HFFc6 (cell line): ENCODE data around the gene APBB2. TPM values are rescaled to one million over a fixed set of nuclear protein-coding genes. Genes with fewer than 3 reads are reported as not detected.

Source experiments
- DNase-seq: peaks from one replicate; pipeline ENCODE4 v3.0.0-alpha.2; 2018
- H3K27ac Mint-ChIP-seq: 2 replicates; pipeline ENCODE4 v1.8.0; 2020; ENCODE audit warnings: mild to moderate bottlenecking, mixed read lengths
- H3K27me3 Mint-ChIP-seq: 2 replicates; pipeline ENCODE4 v1.8.0; 2021; ENCODE audit warnings: mild to moderate bottlenecking, moderate library complexity, mixed read lengths; ENCODE audit not compliant: insufficient read depth
- H3K36me3 Mint-ChIP-seq: 2 replicates; pipeline ENCODE4 v1.8.0; 2021; ENCODE audit warnings: low read depth, mixed read lengths
- H3K4me1 Mint-ChIP-seq: 2 replicates; pipeline ENCODE4 v1.8.0; 2020; ENCODE audit warnings: low read depth, mixed read lengths
- H3K4me3 Mint-ChIP-seq: 2 replicates; pipeline ENCODE4 v1.8.0; 2020; ENCODE audit warnings: mild to moderate bottlenecking, moderate library complexity, mixed read lengths
- H3K9me3 Mint-ChIP-seq: 2 replicates; pipeline ENCODE4 v1.8.0; 2020; ENCODE audit warnings: mild to moderate bottlenecking, mixed read lengths
- total RNA-seq, 6 experiments: library from RNA; stranded (reverse); fragmentation: NEBNext Ultra II Directional; extraction: Animal tissue kit (Norgen Biotek cat#: 25700); gene quantifications; 2 replicates in 1 of 6; 3 replicates in 5 of 6; pipeline ENCODE4 v1.2.3, GENCODE V29; 2021
- TF ChIP-seq, protein P1 (sequence below): fragments of 200-600 bp; sonication (generic); IDR thresholded peaks from 2 replicates; pipeline ENCODE4 v1.5.0; 2021; ENCODE audit warnings: antibody characterized with exemption, mild to moderate bottlenecking

The APBB2 gene
- total RNA-seq, 6 experiments from 2014 or later: 32.4 to 45.5 (median 35.8) TPM

DNA sequence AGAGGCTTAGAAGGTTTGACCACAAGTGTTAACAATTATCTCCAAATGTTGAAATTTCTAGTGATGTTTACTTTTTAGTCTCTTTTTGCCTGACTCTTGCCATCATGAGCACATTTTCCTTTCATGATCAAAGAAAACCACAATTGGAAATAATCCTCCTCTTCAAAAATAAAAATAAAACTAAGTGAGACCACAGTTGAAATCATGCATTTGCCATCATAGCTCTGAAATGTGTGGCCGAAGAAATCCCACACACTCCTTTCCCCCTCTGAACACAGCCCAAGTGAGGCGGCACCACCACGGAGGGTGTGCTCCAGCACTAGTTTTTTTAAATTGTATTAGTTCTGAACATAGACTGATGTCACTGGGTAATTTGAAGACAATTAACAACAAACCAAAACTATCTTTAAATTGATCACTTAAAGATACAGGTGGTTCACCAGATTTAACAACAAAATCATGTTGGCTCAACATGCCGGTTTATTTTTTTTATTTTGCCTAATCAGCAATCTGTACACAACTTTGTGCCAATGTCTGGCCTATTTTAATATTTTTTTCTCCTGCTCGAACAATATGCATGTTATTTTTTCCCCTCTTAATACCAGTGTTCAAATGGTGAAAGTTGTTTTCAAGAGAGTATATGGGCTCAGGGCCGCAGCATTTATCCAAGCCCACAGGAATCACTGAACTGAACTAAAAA is 17.6 kb downstream of the APBB2 start:
- DNase-seq: no peak
- TF ChIP-seq, protein P1, sequence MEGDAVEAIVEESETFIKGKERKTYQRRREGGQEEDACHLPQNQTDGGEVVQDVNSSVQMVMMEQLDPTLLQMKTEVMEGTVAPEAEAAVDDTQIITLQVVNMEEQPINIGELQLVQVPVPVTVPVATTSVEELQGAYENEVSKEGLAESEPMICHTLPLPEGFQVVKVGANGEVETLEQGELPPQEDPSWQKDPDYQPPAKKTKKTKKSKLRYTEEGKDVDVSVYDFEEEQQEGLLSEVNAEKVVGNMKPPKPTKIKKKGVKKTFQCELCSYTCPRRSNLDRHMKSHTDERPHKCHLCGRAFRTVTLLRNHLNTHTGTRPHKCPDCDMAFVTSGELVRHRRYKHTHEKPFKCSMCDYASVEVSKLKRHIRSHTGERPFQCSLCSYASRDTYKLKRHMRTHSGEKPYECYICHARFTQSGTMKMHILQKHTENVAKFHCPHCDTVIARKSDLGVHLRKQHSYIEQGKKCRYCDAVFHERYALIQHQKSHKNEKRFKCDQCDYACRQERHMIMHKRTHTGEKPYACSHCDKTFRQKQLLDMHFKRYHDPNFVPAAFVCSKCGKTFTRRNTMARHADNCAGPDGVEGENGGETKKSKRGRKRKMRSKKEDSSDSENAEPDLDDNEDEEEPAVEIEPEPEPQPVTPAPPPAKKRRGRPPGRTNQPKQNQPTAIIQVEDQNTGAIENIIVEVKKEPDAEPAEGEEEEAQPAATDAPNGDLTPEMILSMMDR: no peak
- Mint-ChIP-seq H3K36me3 (peaks cover 12% of the 10 kb centered on the region), H3K4me3 (peak overlapping the region; percentile 60), H3K4me1 (peaks cover 58% of the 10 kb centered on the region), H3K27ac (peak overlapping the region; percentile 38), H3K27me3 (no peaks in the 10 kb centered on the region; the same call in 1 of the 2 replicates), H3K9me3 (no peaks in the 10 kb centered on the region)

DNA sequence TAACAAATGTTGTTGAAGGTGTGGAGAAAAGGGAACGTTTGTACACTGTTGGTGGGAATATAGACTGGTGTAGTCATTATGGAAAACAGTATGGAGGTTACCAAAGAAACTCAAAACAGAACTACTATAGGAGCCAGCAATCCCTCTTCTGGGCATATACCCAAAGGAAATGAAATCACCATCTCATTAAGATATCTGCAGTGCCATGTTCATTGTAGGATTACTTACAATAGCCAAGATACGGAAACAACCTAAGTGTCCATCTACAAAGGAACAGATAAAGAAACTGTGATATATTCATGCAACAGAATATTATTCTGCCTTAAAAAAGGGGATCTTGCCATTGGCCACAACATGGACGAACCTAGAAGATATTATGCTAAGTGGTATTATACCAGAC is 22.2 kb downstream of the APBB2 start:
- Mint-ChIP-seq H3K27ac (no peak overlapping the region), H3K36me3 (peaks cover 7% of the 10 kb centered on the region), H3K27me3 (no peaks in the 10 kb centered on the region; the same call in 1 of the 2 replicates), H3K9me3 (no peaks in the 10 kb centered on the region), H3K4me1 (peaks cover 56% of the 10 kb centered on the region), H3K4me3 (no peak overlapping the region)
- TF ChIP-seq, protein P1: no peak
- no peak for DNase-seq

DNA sequence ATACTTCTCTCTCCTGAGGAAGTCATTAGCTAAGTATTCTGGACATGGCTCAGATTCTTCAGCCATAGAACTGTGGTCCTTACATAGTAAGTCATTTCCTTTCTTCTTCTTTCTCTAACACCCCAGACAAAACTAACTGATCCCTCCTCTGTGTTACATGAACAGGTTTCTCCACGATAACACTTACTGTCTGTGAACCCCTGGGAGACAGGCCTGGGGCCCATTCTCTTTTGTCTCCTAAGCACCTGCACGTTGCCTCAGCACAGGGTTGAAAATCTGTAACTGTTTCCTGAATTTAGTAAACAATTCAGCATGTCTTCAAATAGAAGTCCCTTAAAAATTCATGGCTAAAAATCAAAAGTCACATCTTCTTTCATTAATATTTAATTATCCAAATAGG is 24.7 kb downstream of the APBB2 start:
- TF ChIP-seq, protein P1: no peak
- Mint-ChIP-seq H3K4me1 (peaks cover 62% of the 10 kb centered on the region), H3K27ac (peak overlapping the region; percentile 36; the same call in 1 of the 2 replicates), H3K9me3 (no peaks in the 10 kb centered on the region), H3K4me3 (no peak overlapping the region), H3K36me3 (peaks cover 7% of the 10 kb centered on the region), H3K27me3 (no peaks in the 10 kb centered on the region; the same call in 1 of the 2 replicates)
- no peak for DNase-seq

DNA sequence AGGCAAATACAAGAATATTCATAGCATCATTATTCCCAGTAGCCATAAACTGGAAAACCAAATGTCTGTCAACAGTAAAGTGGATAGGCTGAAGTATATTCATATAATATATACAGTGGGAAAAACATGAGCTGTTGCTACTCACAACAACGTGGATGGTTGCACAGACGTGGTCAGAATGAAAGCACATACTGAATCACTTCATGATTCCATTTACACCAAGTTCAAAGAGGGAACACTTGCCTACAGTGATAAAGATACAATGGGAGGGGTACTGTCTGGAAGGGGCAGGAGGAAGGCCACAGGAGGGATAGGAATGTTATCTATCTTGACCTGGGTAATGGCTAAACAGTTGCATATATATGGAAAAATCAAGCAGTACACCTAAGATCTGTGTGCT is 25.3 kb downstream of the APBB2 start:
- peaks cover 63% of the 10 kb centered on the region for H3K4me1 Mint-ChIP-seq
- H3K9me3 Mint-ChIP-seq: no peaks in the 10 kb centered on the region

DNA sequence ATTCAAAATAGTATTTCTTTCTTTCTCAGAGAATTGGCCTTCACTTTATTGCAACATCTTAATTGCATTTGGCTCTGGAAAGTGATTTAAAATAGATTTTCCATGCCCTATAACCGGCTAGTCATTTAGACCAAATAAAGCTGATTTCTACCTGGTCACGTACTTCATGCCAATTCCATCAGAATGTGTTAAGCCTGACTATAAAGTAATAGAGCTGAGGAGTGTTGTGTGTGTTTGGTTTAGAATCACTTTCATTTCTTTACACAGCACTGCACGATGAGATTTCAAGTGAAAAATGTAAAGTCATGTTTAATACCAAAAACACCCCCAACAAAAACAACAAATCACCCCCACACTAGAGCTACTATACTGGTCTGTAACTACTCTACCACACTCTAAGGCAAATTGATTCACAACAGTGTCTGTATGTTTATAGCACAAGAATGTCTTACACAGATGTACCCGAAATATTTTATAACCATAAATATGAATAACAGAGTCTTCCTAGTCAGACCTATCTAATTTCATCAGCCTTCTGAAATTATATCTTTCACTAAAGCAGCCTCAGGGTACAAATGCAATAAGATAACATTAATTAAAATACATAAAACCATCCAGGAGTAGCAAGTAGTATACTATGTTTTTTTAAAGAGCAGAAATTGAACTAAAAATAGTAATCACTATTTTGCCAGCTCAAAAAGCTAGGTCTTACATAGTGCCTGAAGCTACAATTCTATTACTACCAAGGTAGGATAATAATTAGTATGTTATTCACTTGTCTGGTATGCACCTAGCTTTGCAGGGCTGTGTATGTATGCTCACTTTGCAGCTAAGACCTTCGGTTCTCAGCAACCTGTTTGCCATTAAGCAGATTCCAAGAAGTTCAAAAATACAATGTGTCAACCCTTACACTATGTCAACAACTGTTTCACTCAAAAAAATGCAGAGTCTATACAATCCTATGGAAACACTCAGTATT is 28.4 kb downstream of the APBB2 start:
- peaks cover 76% of the 10 kb centered on the region for H3K4me1 Mint-ChIP-seq
- peak overlapping the region; percentile 66 for H3K27ac Mint-ChIP-seq
- no peak for DNase-seq
- peak overlapping the region; percentile 74 for H3K4me3 Mint-ChIP-seq
- no peaks in the 10 kb centered on the region for H3K9me3 Mint-ChIP-seq
- TF ChIP-seq, protein P1: no peak
- peaks cover 12% of the 10 kb centered on the region for H3K36me3 Mint-ChIP-seq
- no peaks in the 10 kb centered on the region; the same call in 1 of the 2 replicates for H3K27me3 Mint-ChIP-seq

More for the DNA sequence above, 25.3 kb downstream of the APBB2 start:
- no peak for DNase-seq
- Mint-ChIP-seq H3K27me3 (no peaks in the 10 kb centered on the region; the same call in 1 of the 2 replicates), H3K27ac (peak overlapping the region; percentile 36), H3K4me3 (no peak overlapping the region), H3K36me3 (peaks cover 12% of the 10 kb centered on the region)
- TF ChIP-seq, protein P1: no peak
